GM10266 (cell line): ENCODE data around the gene AFF3.

Experiments used
- DNase-seq: peaks from one replicate; pipeline ENCODE4 v3.0.0; 2012; ENCODE audit errors: extremely low spot score
- TF ChIP-seq, protein P1 (sequence below): IDR thresholded peaks from 2 replicates; pipeline ENCODE4 v1.5.1; 2012; ENCODE audit warnings: mild to moderate bottlenecking, low read depth; ENCODE audit not compliant: control insufficient read depth, insufficient read depth; ENCODE audit errors: missing control alignments

The AFF3 gene

DNA sequence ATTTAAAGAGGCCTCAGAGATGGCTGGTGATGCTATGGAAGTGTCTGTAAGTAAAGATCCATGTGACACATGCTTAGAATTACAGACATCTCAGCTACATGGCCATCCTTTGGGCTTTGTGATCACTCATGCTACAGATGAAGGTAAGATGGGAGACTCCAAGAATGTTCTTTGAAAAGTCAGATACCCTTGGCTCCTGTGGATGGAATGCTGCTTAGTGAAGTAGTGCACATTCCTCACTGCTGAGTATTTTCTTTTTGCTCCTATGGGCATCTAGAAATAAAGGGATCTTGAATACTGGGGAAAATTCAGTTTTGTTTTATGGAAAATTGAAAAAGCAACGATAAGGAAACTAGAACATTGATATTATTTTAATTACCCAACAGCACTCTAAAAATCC lies 597.3 kb downstream of the AFF3 start:
- TF ChIP-seq, protein P1, sequence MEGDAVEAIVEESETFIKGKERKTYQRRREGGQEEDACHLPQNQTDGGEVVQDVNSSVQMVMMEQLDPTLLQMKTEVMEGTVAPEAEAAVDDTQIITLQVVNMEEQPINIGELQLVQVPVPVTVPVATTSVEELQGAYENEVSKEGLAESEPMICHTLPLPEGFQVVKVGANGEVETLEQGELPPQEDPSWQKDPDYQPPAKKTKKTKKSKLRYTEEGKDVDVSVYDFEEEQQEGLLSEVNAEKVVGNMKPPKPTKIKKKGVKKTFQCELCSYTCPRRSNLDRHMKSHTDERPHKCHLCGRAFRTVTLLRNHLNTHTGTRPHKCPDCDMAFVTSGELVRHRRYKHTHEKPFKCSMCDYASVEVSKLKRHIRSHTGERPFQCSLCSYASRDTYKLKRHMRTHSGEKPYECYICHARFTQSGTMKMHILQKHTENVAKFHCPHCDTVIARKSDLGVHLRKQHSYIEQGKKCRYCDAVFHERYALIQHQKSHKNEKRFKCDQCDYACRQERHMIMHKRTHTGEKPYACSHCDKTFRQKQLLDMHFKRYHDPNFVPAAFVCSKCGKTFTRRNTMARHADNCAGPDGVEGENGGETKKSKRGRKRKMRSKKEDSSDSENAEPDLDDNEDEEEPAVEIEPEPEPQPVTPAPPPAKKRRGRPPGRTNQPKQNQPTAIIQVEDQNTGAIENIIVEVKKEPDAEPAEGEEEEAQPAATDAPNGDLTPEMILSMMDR = no peak
- DNase-seq = no peak

DNA sequence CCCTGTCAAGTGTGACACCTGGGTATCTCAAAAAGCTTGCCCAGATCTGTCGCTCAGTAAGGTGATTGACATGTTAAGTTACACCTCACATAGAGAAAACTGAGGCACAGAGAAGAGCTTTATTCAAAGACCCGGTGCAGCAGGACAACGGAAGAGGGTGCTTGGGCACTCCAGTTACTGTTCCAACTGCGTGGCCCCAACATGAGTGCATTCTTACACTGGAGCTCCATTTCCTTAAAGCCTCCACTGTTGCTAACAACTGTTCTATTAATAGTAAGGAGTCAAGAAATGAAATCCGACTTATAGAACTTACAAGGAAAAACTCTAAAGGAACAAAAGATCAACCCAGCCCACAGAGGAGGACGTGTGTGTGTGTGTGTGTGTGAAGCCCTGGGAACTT lies 597.8 kb downstream of the AFF3 start:
- TF ChIP-seq, protein P1 = no peak
- DNase-seq = no peak

DNA sequence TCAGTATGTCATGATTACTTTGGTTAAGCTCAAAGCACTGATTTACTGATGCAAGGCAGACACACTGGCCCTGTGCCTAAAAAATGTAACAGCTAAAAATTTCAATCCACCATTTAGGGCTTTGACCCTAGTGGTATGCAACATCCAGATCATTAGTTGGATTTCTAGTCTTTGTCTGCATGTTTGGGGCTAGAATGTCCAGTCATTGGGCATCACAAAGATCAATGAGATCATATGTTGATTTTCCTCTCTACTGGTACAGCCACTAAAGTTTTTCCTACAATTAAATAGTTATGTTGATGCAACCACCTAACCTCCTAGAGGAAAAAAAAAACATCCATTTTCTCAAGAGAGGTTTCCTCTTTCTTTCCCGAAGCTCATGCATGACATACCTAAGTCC lies 599.1 kb downstream of the AFF3 start:
- DNase-seq = no peak
- TF ChIP-seq, protein P1 = no peak

DNA sequence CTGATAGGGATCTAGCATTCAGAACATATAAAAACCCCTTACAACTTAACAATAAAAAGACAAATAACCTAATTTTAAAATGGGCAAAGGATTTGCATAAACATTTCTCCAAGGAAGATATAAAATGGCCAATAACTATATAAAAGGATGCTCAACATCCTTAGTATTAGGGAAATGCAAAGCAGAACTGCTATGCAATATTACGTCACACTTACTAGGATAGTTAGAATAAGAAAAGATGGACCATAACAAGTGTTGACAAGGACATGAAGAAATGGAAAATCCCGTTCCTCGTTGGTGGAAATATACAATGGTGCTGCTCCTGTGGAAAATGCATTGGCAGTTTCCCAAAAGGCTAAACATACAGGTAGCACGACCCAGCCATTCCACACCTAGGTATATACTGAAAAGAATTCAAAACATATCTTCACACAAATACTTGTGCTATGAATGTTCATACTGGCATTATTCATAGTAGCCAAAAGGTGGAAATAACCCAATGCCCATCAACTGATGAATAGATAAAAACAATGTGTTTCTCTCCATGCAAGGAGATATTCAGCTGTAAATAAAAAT lies 604.4 kb downstream of the AFF3 start:
- TF ChIP-seq, protein P1 = no peak
- no peak for DNase-seq

DNA sequence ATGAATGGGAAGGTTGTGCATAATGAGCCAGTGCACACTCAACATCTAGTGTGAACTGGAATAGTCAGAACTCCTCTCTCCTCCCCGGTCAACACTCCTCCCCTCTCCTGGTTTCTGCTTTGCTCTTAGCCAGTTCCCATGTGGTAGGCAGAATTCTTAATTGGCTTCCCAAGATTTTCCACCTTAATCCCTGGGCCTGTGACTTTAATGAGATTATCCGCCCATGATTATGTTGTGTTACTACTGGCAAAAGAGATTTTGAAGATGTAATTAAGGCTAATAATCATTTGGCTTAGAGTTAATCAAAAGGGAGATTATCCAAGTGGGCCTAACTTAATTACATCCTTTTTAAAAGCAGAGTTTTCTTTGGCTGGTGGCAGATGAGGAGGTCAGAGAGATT lies 618.3 kb downstream of the AFF3 start:
- TF ChIP-seq, protein P1 = no peak
- DNase-seq = no peak

DNA sequence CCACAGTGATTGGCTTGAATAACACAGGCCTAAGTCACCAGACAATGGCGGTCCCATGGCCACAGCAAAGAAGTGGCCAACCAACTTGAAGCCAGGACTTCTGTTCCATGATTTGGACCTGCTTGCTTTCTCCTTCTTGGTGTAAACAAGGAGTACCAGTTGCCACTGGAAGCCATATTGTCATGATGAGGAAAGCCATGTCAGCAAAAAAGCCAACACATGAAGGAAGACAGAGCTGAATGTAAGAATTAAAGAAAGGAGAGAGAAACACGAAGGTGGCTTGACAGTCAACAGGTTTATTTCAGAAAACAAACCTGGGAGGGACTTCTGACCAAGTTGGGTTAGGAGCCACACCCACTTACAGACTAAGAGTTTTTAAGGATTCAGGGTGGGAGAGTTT lies 620.2 kb downstream of the AFF3 start:
- TF ChIP-seq, protein P1 = no peak
- no peak for DNase-seq

DNA sequence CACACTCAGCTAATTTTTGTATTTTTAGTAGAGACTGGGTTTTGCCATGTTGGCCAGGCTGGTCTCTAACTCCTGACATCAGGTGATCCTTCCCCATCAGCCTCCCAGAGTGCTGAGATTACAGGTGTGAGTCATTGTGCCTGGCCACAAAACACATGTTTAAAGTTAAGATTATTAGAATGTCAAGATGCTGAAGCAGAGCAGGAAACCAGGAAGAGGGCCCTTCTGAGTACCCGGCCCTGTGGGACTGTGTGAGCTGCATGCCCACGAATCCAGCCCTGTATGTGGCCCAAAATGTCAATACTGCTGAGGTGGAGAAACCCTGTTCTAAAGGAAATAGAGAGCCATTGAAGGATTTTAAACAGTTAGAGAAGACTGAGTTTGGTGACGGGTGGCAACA lies 621.6 kb downstream of the AFF3 start:
- no peak for DNase-seq
- TF ChIP-seq, protein P1 = no peak
